GM18526 (cell line): ENCODE results near the gene MAPK8IP1.

Experiments
- POLR2A ChIP-seq: IDR thresholded peaks from 3 replicates; pipeline ENCODE4 v1.6.1; 2011; ENCODE audit not compliant: insufficient read length; ENCODE audit errors: extremely low read depth

Gene MAPK8IP1

DNA sequence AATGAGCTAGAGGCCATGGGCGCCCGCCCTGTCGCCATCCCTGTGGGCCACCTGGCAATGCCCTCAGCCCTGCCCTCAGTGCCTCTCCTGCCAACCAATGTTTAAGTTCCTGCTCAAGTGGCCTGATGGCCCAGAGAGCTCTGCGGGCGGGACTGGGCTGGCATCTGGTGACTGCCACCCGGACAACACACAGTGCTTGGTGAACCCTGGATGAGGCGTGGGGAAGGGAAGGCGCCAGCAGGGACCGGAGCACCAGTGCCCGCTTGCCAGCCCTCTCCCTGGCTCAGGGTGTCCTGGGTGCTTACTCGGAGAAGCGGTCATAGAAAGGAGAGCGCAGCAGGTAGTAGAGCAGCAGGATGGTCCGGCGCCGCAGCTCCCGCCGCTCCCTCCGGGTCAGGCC lies 28.1 kb downstream of the MAPK8IP1 start:
- no peak for TF ChIP-seq POLR2A

- no peak for TF ChIP-seq POLR2A
These were observed 28.6 kb downstream of the MAPK8IP1 start for GRCh38 chr11:45913942-45914635.

DNA sequence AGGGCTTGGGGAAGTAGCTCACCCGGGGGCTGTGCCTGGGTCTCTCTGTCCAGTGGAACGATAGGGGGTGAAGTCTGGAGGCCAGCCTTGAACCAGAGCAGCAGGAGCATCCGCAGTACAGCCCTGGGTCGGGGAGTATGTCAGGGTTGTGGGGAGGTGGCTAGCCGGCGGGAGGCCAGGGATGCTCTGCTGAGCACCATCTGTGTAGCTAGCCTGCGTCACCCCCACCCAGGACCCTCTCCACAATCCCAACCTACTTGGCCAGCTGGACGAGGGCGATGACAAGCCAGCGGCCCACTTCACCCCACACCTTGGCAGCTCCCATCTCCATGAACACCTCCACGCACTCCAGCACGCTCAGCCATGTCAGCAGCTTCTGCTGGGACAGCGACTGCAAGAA lies 30.0 kb downstream of the MAPK8IP1 start:
- no peak for TF ChIP-seq POLR2A

GRCh38 chr11:45917286-45917622 lies 31.8 kb downstream of the MAPK8IP1 start:
- TF ChIP-seq POLR2A, result no peak

DNA sequence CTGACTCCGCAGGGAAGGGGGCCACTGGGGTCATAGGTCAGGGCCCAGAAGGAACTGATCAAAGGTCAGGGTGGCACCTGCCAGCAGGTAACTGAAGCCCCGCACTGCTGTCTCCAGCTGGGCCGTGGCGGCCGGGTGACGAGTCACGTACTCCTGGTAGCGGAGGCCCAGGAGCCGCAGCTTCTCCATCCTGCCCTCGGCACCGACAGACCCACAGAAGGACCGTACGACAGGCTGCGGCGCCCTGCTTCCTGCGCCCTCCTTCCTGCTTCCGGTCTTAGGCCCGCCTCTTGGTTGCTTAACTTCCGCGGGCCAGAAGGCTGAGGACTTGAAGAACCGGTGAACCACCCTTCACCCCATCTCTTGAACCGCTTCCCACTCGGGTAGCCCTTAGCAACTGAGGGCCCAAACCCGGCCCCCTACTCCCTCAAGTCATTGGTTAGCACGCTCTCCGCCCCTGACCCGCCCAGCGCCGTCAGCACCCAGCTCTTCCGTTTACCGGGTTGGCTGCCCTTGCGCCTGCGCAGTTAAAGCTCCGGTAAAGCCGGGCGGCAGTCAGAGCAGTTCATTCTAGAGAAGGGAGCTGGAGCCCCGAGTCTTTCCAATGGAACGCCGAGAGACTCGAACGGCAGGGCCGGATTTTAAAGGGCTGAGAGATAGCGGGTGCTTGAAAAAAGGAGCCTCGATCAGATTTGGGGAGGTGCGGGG lies 32.3 kb downstream of the MAPK8IP1 start, which contains the start of gene PEX16:
Gene PEX16 (minus strand): TSS at position 255 of the 708 bp plus-strand sequence. CDS start 66 bp downstream, at position 189.
- TF ChIP-seq POLR2A, result peak; percentile 91

- TF ChIP-seq POLR2A, result peak; percentile 44
These were observed 33.0 kb downstream of the MAPK8IP1 start for GRCh38 chr11:45918331-45918941.

GRCh38 chr11:45918962-45919675 lies 33.7 kb downstream of the MAPK8IP1 start:
- no peak for TF ChIP-seq POLR2A

DNA sequence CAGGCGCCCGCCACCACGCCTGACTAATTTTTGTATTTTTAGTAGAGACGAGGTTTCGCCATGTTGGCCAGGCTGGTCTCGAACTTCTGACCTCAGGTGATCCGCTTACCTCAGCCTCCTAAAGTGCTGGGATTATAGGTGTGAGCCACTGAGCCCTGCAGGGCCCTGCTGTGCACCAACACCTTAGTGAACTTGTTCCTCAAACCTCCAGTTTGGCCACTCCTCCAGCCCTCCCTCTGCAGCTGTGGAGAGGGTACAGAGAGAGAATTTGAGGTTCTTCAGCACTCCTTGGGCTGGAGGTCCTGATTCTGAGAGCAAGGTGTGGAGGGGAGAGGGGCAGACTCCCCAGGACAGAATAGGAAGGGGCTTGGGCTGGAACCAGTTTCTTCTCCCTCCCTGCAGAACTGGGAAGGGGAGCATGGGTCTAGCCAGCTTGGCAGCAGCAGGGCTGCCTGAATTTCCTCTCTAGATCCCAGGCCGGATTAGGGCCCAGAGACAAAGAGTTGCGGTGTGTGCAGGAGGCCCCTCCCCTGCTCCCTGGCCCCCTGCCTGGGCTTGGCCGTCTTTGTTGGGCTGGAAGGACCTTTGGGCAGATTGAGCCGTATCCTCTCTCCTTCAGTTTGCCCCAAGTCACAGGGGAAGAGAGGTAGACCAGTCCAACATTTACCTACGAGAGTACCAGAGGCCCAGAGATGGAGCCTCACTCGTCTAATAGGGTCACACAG lies 34.5 kb downstream of the MAPK8IP1 start:
- no peak for TF ChIP-seq POLR2A

- TF ChIP-seq POLR2A, result no peak
These were observed 35.4 kb downstream of the MAPK8IP1 start for GRCh38 chr11:45920531-45921477.

GRCh38 chr11:45921561-45922424 lies 36.3 kb downstream of the MAPK8IP1 start:
- no peak for TF ChIP-seq POLR2A

GRCh38 chr11:45922425-45923082 lies 37.1 kb downstream of the MAPK8IP1 start, which contains the start of gene LARGE2:
TSS of gene LARGE2 (plus strand) at chr11:45922656. CDS start at chr11:45922883, 227 bp downstream.
- TF ChIP-seq POLR2A, result no peak
